ENCODE results near the gene FAM222A. TPM values are rescaled to one million over a fixed set of nuclear protein-coding genes. Genes with fewer than 3 reads are reported as not detected.
A peak's percentile ranks its signal among the peaks of the same experiment; 100 is the strongest.

Gene FAM222A
- total RNA-seq, 1 donor from 2014 or later: 13.9 TPM

DNA sequence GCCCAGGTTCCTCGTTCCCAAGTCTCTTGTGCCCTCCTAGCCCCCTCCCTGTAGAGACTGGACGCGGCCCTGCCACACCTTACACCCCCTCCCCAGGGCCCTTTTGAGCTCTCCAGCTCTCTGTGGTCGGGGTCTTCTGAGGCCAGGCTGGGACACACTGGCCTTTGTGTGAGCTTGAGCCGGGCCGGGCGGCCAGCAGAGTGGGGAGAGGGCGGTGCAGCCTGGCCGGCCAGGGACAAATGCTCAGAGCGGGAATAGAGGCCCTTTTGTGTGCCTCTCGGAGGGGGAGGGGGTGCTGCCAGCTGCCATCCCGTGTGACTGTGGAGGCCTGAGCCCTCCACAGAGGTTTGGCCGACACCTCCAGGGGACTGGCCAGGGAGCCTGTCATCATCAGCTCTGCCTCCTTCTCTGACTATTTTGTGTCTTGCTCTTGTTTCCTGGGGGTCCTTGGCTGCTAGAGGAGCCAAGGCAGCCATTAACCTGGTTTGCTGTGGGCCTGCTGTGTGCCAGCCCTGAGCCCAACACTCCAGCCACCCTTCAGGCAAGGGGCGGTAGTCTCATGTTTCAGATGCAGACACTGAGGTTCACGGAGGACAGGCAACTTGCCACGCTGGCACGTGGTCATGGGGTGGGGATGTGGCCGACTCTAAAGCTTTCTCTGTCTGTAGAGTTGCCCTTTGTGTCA is 13.6 kb downstream of the FAM222A start:
- no peaks in the 10 kb centered on the region for H3K36me3 Mint-ChIP-seq (ENCODE audit: low read depth)
- H3K4me3 Mint-ChIP-seq: peak overlapping the region; percentile 78
- no peak for TF ChIP-seq CTCF (conservative IDR thresholded peaks at IDR 0.05)
- H3K27ac Mint-ChIP-seq (ENCODE audit: unreplicated experiment): peak overlapping the region; percentile 97
- peaks cover 24% of the 10 kb centered on the region for H3K27me3 Mint-ChIP-seq (ENCODE audit: low read depth)
- peak; percentile 70 for DNase-seq (ENCODE audit: low read depth, low spot score)
- H3K9me3 Mint-ChIP-seq: no peaks in the 10 kb centered on the region
- peaks cover 68% of the 10 kb centered on the region for H3K4me1 Mint-ChIP-seq

GRCh38 chr12:109727746-109728726 is 14.4 kb downstream of the FAM222A start:
- no peak for DNase-seq (ENCODE audit: low read depth, low spot score)
- H3K27ac Mint-ChIP-seq (ENCODE audit: unreplicated experiment): peak overlapping the region; percentile 97
- H3K9me3 Mint-ChIP-seq: no peaks in the 10 kb centered on the region
- no peaks in the 10 kb centered on the region for H3K36me3 Mint-ChIP-seq (ENCODE audit: low read depth)
- H3K4me3 Mint-ChIP-seq: no peak overlapping the region
- no peak for TF ChIP-seq CTCF (conservative IDR thresholded peaks at IDR 0.05)
- H3K4me1 Mint-ChIP-seq: peaks cover 68% of the 10 kb centered on the region
- peaks cover 19% of the 10 kb centered on the region for H3K27me3 Mint-ChIP-seq (ENCODE audit: low read depth)

DNA sequence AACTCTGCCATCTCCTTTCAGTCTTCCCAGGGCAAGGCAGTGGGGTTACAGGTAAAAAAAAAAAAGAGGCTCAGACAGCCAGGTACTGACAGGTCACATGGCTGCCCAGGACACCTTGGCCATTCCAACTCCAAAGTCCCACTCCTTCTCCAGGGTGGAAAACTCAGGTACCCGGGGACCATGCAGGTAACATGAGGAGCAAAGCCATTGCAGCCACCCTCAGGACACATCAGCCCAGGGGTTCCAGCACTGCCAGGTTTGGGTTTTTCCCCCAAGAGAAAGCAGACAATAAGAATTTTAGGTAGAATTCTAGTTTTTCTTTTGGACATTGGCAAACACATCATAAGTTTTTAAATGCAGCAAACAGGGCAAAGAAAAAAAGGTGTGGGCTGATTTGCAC is 15.3 kb downstream of the FAM222A start:
- no peaks in the 10 kb centered on the region for H3K9me3 Mint-ChIP-seq
- no peaks in the 10 kb centered on the region for H3K36me3 Mint-ChIP-seq (ENCODE audit: low read depth)
- DNase-seq (ENCODE audit: low read depth, low spot score): no peak
- no peak for TF ChIP-seq CTCF (conservative IDR thresholded peaks at IDR 0.05)
- no peak overlapping the region for H3K4me3 Mint-ChIP-seq
- peaks cover 13% of the 10 kb centered on the region for H3K27me3 Mint-ChIP-seq (ENCODE audit: low read depth)
- no peak overlapping the region for H3K27ac Mint-ChIP-seq (ENCODE audit: unreplicated experiment)
- H3K4me1 Mint-ChIP-seq: peaks cover 72% of the 10 kb centered on the region

GRCh38 chr12:109729371-109729781 is 15.8 kb downstream of the FAM222A start:
- Mint-ChIP-seq H3K4me1 (peaks cover 76% of the 10 kb centered on the region), H3K36me3 (ENCODE audit: low read depth) (no peaks in the 10 kb centered on the region), H3K27me3 (ENCODE audit: low read depth) (peaks cover 16% of the 10 kb centered on the region), H3K27ac (ENCODE audit: unreplicated experiment) (peak overlapping the region; percentile 92), H3K9me3 (no peaks in the 10 kb centered on the region), H3K4me3 (no peak overlapping the region)
- no peak for DNase-seq (ENCODE audit: low read depth, low spot score)
- no peak for TF ChIP-seq CTCF (conservative IDR thresholded peaks at IDR 0.05)

GRCh38 chr12:109729801-109730200 is 16.2 kb downstream of the FAM222A start:
- no peak for TF ChIP-seq CTCF (conservative IDR thresholded peaks at IDR 0.05)
- no peaks in the 10 kb centered on the region for H3K9me3 Mint-ChIP-seq
- H3K36me3 Mint-ChIP-seq (ENCODE audit: low read depth): no peaks in the 10 kb centered on the region
- H3K4me3 Mint-ChIP-seq: no peak overlapping the region
- peaks cover 76% of the 10 kb centered on the region for H3K4me1 Mint-ChIP-seq
- H3K27ac Mint-ChIP-seq (ENCODE audit: unreplicated experiment): peak overlapping the region; percentile 92
- H3K27me3 Mint-ChIP-seq (ENCODE audit: low read depth): peaks cover 16% of the 10 kb centered on the region
- no peak for DNase-seq (ENCODE audit: low read depth, low spot score)

Data from neural crest cell (in vitro differentiated cells).